HepG2 (cell line): Measurements from ENCODE around the gene SFXN5.

Source experiments
- ADNP ChIP-seq: sonication (generic); formaldehyde crosslinking; IDR thresholded peaks from 2 replicates; pipeline ENCODE4 v1.4.0; 2020; ENCODE audit warnings: missing genetic modification reagents
- BRCA1 ChIP-seq: sonication (generic); formaldehyde crosslinking; IDR thresholded peaks from 2 replicates; pipeline ENCODE4 v1.4.0; 2020; ENCODE audit warnings: missing genetic modification reagents
- IKZF4 ChIP-seq: sonication (generic); formaldehyde crosslinking; IDR thresholded peaks from 2 replicates; pipeline ENCODE4 v1.5.1; 2020; ENCODE audit warnings: borderline replicate concordance, mild to moderate bottlenecking, low read depth, missing genetic modification reagents; ENCODE audit errors: not compliant biosample characterization
- NBN ChIP-seq: fragments of 450-650 bp; conservative IDR thresholded peaks from 2 replicates; pipeline ENCODE4 v1.6.1; 2017
- SIN3A ChIP-seq: IDR thresholded peaks from 2 replicates; pipeline ENCODE4 v1.6.1; 2011; ENCODE audit warnings: low read depth, mild to moderate bottlenecking, control low read depth, low read length, borderline replicate concordance
- SP2 ChIP-seq: sonication (generic); formaldehyde crosslinking; IDR thresholded peaks from 2 replicates; pipeline ENCODE4 v1.5.1; 2020; ENCODE audit warnings: mild to moderate bottlenecking, missing genetic modification reagents
- ZNF446 ChIP-seq: sonication (generic); formaldehyde crosslinking; IDR thresholded peaks from 2 replicates; pipeline ENCODE4 v1.5.0; 2020; ENCODE audit warnings: mild to moderate bottlenecking, missing genetic modification reagents
- TF ChIP-seq, protein P1 (sequence below): sonication (generic); formaldehyde crosslinking; IDR thresholded peaks from 2 replicates; pipeline ENCODE4 v1.5.0; 2020; ENCODE audit warnings: mild to moderate bottlenecking, missing genetic modification reagents, moderate library complexity
- TF ChIP-seq, protein P2 (sequence below): sonication (generic); formaldehyde crosslinking; IDR thresholded peaks from 2 replicates; pipeline ENCODE4 v1.4.0; 2020; ENCODE audit warnings: missing genetic modification reagents
- TF ChIP-seq, protein P3 (sequence below): sonication (generic); formaldehyde crosslinking; IDR thresholded peaks from 2 replicates; pipeline ENCODE4 v1.4.0; 2020; ENCODE audit warnings: missing genetic modification reagents
- TF ChIP-seq, protein P4 (sequence below): sonication (generic); formaldehyde crosslinking; IDR thresholded peaks from 2 replicates; pipeline ENCODE4 v1.4.0; 2020; ENCODE audit warnings: mild to moderate bottlenecking, missing genetic modification reagents

DNA sequence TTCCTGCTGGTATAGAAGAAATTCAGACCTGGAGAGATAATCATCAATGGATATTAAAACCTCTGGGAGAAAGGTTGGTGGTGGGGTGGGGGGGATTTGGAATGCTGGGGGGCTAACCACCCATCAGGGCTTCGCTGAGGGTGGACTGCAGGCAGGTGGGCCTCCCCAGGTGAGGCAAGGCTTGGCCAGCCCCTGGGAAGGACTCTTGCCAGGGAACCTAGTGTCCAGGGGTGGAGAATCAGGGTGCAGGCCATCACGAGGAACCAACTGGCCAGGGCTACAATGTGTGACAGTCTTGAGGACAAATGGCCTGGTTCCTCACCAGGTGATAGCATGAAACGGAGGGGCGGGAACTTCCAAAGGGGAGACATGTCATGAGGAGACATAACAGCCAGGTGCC is 29.4 kb upstream of the SFXN5 start:
- TF ChIP-seq, protein P1, sequence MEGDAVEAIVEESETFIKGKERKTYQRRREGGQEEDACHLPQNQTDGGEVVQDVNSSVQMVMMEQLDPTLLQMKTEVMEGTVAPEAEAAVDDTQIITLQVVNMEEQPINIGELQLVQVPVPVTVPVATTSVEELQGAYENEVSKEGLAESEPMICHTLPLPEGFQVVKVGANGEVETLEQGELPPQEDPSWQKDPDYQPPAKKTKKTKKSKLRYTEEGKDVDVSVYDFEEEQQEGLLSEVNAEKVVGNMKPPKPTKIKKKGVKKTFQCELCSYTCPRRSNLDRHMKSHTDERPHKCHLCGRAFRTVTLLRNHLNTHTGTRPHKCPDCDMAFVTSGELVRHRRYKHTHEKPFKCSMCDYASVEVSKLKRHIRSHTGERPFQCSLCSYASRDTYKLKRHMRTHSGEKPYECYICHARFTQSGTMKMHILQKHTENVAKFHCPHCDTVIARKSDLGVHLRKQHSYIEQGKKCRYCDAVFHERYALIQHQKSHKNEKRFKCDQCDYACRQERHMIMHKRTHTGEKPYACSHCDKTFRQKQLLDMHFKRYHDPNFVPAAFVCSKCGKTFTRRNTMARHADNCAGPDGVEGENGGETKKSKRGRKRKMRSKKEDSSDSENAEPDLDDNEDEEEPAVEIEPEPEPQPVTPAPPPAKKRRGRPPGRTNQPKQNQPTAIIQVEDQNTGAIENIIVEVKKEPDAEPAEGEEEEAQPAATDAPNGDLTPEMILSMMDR (CRISPR knock-in tag): no peak
- no peak for TF ChIP-seq SP2 (CRISPR knock-in tag)
- TF ChIP-seq, protein P2, sequence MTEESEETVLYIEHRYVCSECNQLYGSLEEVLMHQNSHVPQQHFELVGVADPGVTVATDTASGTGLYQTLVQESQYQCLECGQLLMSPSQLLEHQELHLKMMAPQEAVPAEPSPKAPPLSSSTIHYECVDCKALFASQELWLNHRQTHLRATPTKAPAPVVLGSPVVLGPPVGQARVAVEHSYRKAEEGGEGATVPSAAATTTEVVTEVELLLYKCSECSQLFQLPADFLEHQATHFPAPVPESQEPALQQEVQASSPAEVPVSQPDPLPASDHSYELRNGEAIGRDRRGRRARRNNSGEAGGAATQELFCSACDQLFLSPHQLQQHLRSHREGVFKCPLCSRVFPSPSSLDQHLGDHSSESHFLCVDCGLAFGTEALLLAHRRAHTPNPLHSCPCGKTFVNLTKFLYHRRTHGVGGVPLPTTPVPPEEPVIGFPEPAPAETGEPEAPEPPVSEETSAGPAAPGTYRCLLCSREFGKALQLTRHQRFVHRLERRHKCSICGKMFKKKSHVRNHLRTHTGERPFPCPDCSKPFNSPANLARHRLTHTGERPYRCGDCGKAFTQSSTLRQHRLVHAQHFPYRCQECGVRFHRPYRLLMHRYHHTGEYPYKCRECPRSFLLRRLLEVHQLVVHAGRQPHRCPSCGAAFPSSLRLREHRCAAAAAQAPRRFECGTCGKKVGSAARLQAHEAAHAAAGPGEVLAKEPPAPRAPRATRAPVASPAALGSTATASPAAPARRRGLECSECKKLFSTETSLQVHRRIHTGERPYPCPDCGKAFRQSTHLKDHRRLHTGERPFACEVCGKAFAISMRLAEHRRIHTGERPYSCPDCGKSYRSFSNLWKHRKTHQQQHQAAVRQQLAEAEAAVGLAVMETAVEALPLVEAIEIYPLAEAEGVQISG (CRISPR knock-in tag): no peak
- no peak for TF ChIP-seq ADNP (CRISPR knock-in tag)
- TF ChIP-seq, protein P3, sequence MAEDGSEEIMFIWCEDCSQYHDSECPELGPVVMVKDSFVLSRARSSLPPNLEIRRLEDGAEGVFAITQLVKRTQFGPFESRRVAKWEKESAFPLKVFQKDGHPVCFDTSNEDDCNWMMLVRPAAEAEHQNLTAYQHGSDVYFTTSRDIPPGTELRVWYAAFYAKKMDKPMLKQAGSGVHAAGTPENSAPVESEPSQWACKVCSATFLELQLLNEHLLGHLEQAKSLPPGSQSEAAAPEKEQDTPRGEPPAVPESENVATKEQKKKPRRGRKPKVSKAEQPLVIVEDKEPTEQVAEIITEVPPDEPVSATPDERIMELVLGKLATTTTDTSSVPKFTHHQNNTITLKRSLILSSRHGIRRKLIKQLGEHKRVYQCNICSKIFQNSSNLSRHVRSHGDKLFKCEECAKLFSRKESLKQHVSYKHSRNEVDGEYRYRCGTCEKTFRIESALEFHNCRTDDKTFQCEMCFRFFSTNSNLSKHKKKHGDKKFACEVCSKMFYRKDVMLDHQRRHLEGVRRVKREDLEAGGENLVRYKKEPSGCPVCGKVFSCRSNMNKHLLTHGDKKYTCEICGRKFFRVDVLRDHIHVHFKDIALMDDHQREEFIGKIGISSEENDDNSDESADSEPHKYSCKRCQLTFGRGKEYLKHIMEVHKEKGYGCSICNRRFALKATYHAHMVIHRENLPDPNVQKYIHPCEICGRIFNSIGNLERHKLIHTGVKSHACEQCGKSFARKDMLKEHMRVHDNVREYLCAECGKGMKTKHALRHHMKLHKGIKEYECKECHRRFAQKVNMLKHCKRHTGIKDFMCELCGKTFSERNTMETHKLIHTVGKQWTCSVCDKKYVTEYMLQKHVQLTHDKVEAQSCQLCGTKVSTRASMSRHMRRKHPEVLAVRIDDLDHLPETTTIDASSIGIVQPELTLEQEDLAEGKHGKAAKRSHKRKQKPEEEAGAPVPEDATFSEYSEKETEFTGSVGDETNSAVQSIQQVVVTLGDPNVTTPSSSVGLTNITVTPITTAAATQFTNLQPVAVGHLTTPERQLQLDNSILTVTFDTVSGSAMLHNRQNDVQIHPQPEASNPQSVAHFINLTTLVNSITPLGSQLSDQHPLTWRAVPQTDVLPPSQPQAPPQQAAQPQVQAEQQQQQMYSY (CRISPR knock-in tag): no peak
- TF ChIP-seq BRCA1 (CRISPR knock-in tag): no peak
- no peak for TF ChIP-seq ZNF446 (CRISPR knock-in tag)
- TF ChIP-seq IKZF4: no peak
- TF ChIP-seq, protein P4, sequence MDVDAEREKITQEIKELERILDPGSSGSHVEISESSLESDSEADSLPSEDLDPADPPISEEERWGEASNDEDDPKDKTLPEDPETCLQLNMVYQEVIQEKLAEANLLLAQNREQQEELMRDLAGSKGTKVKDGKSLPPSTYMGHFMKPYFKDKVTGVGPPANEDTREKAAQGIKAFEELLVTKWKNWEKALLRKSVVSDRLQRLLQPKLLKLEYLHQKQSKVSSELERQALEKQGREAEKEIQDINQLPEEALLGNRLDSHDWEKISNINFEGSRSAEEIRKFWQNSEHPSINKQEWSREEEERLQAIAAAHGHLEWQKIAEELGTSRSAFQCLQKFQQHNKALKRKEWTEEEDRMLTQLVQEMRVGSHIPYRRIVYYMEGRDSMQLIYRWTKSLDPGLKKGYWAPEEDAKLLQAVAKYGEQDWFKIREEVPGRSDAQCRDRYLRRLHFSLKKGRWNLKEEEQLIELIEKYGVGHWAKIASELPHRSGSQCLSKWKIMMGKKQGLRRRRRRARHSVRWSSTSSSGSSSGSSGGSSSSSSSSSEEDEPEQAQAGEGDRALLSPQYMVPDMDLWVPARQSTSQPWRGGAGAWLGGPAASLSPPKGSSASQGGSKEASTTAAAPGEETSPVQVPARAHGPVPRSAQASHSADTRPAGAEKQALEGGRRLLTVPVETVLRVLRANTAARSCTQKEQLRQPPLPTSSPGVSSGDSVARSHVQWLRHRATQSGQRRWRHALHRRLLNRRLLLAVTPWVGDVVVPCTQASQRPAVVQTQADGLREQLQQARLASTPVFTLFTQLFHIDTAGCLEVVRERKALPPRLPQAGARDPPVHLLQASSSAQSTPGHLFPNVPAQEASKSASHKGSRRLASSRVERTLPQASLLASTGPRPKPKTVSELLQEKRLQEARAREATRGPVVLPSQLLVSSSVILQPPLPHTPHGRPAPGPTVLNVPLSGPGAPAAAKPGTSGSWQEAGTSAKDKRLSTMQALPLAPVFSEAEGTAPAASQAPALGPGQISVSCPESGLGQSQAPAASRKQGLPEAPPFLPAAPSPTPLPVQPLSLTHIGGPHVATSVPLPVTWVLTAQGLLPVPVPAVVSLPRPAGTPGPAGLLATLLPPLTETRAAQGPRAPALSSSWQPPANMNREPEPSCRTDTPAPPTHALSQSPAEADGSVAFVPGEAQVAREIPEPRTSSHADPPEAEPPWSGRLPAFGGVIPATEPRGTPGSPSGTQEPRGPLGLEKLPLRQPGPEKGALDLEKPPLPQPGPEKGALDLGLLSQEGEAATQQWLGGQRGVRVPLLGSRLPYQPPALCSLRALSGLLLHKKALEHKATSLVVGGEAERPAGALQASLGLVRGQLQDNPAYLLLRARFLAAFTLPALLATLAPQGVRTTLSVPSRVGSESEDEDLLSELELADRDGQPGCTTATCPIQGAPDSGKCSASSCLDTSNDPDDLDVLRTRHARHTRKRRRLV (CRISPR knock-in tag): no peak
- no peak for TF ChIP-seq NBN
- TF ChIP-seq SIN3A: no peak
